Muscle layer of colon (tissue), 2 donors: ENCODE measurements around the gene PSMD5.

Source experiments
- H3K27ac ChIP-seq: one replicate; pipeline ENCODE4 v1.7.0; 2013; ENCODE audit warnings: low read depth, mild to moderate bottlenecking, low read length, moderate library complexity
- H3K27me3 ChIP-seq, 2 donors: one replicate each; pipeline ENCODE4 v1.7.0; 2013; ENCODE audit warnings: low read length in 2 of 2, mild to moderate bottlenecking in 2 of 2; ENCODE audit not compliant: insufficient read depth in 2 of 2, control insufficient read depth in 1 of 2
- H3K36me3 ChIP-seq: one replicate; pipeline ENCODE4 v1.7.0; 2013; ENCODE audit warnings: mild to moderate bottlenecking, low read length; ENCODE audit not compliant: insufficient read depth
- H3K4me1 ChIP-seq: one replicate; pipeline ENCODE4 v1.7.0; 2013; ENCODE audit warnings: mild to moderate bottlenecking, low read length; ENCODE audit not compliant: insufficient read depth
- H3K4me3 ChIP-seq, 2 donors: one replicate each; pipeline ENCODE4 v1.7.0; 2013; ENCODE audit warnings: low read length in 2 of 2, low read depth in 1 of 2, mild to moderate bottlenecking in 1 of 2, moderate library complexity in 1 of 2
- H3K9ac ChIP-seq: one replicate; pipeline ENCODE4 v1.7.0; 2013; ENCODE audit warnings: low read length
- H3K9me3 ChIP-seq: one replicate; pipeline ENCODE4 v1.7.0; 2013; ENCODE audit warnings: mild to moderate bottlenecking, low read length
- donor health status: abdominal sarcoma.
- donor health status: Adenocarcinoma of cecum.

The PSMD5 gene

GRCh38 chr9:120863833-120864232 is 21.1 kb upstream of the PSMD5 start:
- Histone ChIP-seq H3K4me3 (no peak overlapping the region), H3K27ac (no peak overlapping the region), H3K4me1 (peaks cover 7% of the 10 kb centered on the region), H3K36me3 (peaks cover 49% of the 10 kb centered on the region), H3K9me3 (no peaks in the 10 kb centered on the region), H3K27me3 (no peaks in the 10 kb centered on the region), H3K9ac (no peak overlapping the region)

GRCh38 chr9:120862452-120862851 is 19.7 kb upstream of the PSMD5 start:
- peaks cover 56% of the 10 kb centered on the region for H3K36me3 ChIP-seq
- H3K27ac ChIP-seq, result no peak overlapping the region
- no peaks in the 10 kb centered on the region for H3K4me1 ChIP-seq
- H3K4me3 ChIP-seq, result no peak overlapping the region
- no peaks in the 10 kb centered on the region for H3K9me3 ChIP-seq
- H3K27me3 ChIP-seq, result no peaks in the 10 kb centered on the region
- no peak overlapping the region for H3K9ac ChIP-seq

- no peaks in the 10 kb centered on the region for H3K27me3 ChIP-seq
- H3K4me1 ChIP-seq, result no peaks in the 10 kb centered on the region
- H3K4me3 ChIP-seq, result no peak overlapping the region
- H3K36me3 ChIP-seq, result peaks cover 58% of the 10 kb centered on the region
- no peak overlapping the region for H3K9ac ChIP-seq
- no peak overlapping the region for H3K27ac ChIP-seq
- H3K9me3 ChIP-seq, result no peaks in the 10 kb centered on the region
Observed at GRCh38 chr9:120861935-120862334, 19.2 kb upstream of the PSMD5 start.

GRCh38 chr9:120860083-120860482 is 17.4 kb upstream of the PSMD5 start:
- Histone ChIP-seq H3K9me3 (no peaks in the 10 kb centered on the region), H3K4me1 (no peaks in the 10 kb centered on the region), H3K36me3 (peaks cover 57% of the 10 kb centered on the region), H3K9ac (no peak overlapping the region), H3K27me3 (no peaks in the 10 kb centered on the region), H3K4me3 (no peak overlapping the region), H3K27ac (no peak overlapping the region)

- no peaks in the 10 kb centered on the region for H3K9me3 ChIP-seq
- no peak overlapping the region for H3K9ac ChIP-seq
- no peak overlapping the region for H3K4me3 ChIP-seq
- no peaks in the 10 kb centered on the region for H3K4me1 ChIP-seq
- no peak overlapping the region for H3K27ac ChIP-seq
- H3K36me3 ChIP-seq, result peaks cover 57% of the 10 kb centered on the region
- H3K27me3 ChIP-seq, result no peaks in the 10 kb centered on the region
Observed at GRCh38 chr9:120859361-120859760, 16.6 kb upstream of the PSMD5 start.

GRCh38 chr9:120857902-120858301 is 15.2 kb upstream of the PSMD5 start:
- no peaks in the 10 kb centered on the region for H3K9me3 ChIP-seq
- H3K9ac ChIP-seq, result no peak overlapping the region
- H3K36me3 ChIP-seq, result peaks cover 43% of the 10 kb centered on the region
- H3K4me1 ChIP-seq, result no peaks in the 10 kb centered on the region
- H3K4me3 ChIP-seq, result no peak overlapping the region
- H3K27ac ChIP-seq, result no peak overlapping the region
- no peaks in the 10 kb centered on the region for H3K27me3 ChIP-seq

GRCh38 chr9:120857481-120857880 is 14.8 kb upstream of the PSMD5 start:
- Histone ChIP-seq H3K27me3 (no peaks in the 10 kb centered on the region), H3K9me3 (no peaks in the 10 kb centered on the region), H3K4me3 (no peak overlapping the region), H3K27ac (peak overlapping the region; percentile 14), H3K36me3 (peaks cover 39% of the 10 kb centered on the region), H3K9ac (no peak overlapping the region), H3K4me1 (no peaks in the 10 kb centered on the region)

GRCh38 chr9:120856700-120857099 is 14.0 kb upstream of the PSMD5 start:
- H3K9me3 ChIP-seq, result no peaks in the 10 kb centered on the region
- no peak overlapping the region for H3K27ac ChIP-seq
- no peak overlapping the region for H3K4me3 ChIP-seq
- H3K4me1 ChIP-seq, result no peaks in the 10 kb centered on the region
- no peaks in the 10 kb centered on the region for H3K27me3 ChIP-seq
- H3K9ac ChIP-seq, result no peak overlapping the region
- peaks cover 31% of the 10 kb centered on the region for H3K36me3 ChIP-seq

- Histone ChIP-seq H3K36me3 (peaks cover 25% of the 10 kb centered on the region), H3K27ac (no peak overlapping the region), H3K27me3 (no peaks in the 10 kb centered on the region), H3K4me3 (no peak overlapping the region), H3K9me3 (no peaks in the 10 kb centered on the region), H3K4me1 (no peaks in the 10 kb centered on the region), H3K9ac (no peak overlapping the region)
Observed at GRCh38 chr9:120855827-120856670, 13.3 kb upstream of the PSMD5 start.

- no peak overlapping the region for H3K27ac ChIP-seq
- H3K36me3 ChIP-seq, result peaks cover 18% of the 10 kb centered on the region
Observed at GRCh38 chr9:120854596-120855327, 12.0 kb upstream of the PSMD5 start.

GRCh38 chr9:120853198-120853597 is 10.5 kb upstream of the PSMD5 start:
- H3K4me1 ChIP-seq, result no peaks in the 10 kb centered on the region
- H3K27me3 ChIP-seq, result no peaks in the 10 kb centered on the region
- no peaks in the 10 kb centered on the region for H3K9me3 ChIP-seq
- H3K4me3 ChIP-seq, result no peak overlapping the region
- H3K27ac ChIP-seq, result no peak overlapping the region
- H3K36me3 ChIP-seq, result peaks cover 20% of the 10 kb centered on the region
- no peak overlapping the region for H3K9ac ChIP-seq

More at GRCh38 chr9:120854596-120855327, 12.0 kb upstream of the PSMD5 start:
- H3K9ac ChIP-seq, result no peak overlapping the region
- no peak overlapping the region for H3K4me3 ChIP-seq
- H3K4me1 ChIP-seq, result no peaks in the 10 kb centered on the region
- no peaks in the 10 kb centered on the region for H3K9me3 ChIP-seq
- H3K27me3 ChIP-seq, result no peaks in the 10 kb centered on the region
